HFFc6 (cell line): ENCODE measurements around the gene TUT4. TPM values are rescaled to one million over a fixed set of nuclear protein-coding genes. Genes with fewer than 3 reads are reported as not detected.
A peak's percentile ranks its signal among the peaks of the same experiment; 100 is the strongest.

ENCODE experiments used
- DNase-seq: peaks from one replicate; pipeline ENCODE4 v3.0.0-alpha.2; 2018
- H3K27ac Mint-ChIP-seq: 2 replicates; pipeline ENCODE4 v1.8.0; 2020; ENCODE audit warnings: mild to moderate bottlenecking, mixed read lengths
- H3K27me3 Mint-ChIP-seq: 2 replicates; pipeline ENCODE4 v1.8.0; 2021; ENCODE audit warnings: mild to moderate bottlenecking, moderate library complexity, mixed read lengths; ENCODE audit not compliant: insufficient read depth
- H3K36me3 Mint-ChIP-seq: 2 replicates; pipeline ENCODE4 v1.8.0; 2021; ENCODE audit warnings: low read depth, mixed read lengths
- H3K4me1 Mint-ChIP-seq: 2 replicates; pipeline ENCODE4 v1.8.0; 2020; ENCODE audit warnings: low read depth, mixed read lengths
- H3K4me3 Mint-ChIP-seq: 2 replicates; pipeline ENCODE4 v1.8.0; 2020; ENCODE audit warnings: mild to moderate bottlenecking, moderate library complexity, mixed read lengths
- H3K9me3 Mint-ChIP-seq: 2 replicates; pipeline ENCODE4 v1.8.0; 2020; ENCODE audit warnings: mild to moderate bottlenecking, mixed read lengths
- CTCF ChIP-seq: fragments of 200-600 bp; sonication (generic); IDR thresholded peaks from 2 replicates; pipeline ENCODE4 v1.5.0; 2021; ENCODE audit warnings: antibody characterized with exemption, mild to moderate bottlenecking
- total RNA-seq, 6 experiments: library from RNA; stranded (reverse); fragmentation: NEBNext Ultra II Directional; extraction: Animal tissue kit (Norgen Biotek cat#: 25700); gene quantifications; 2 replicates in 1 of 6; 3 replicates in 5 of 6; pipeline ENCODE4 v1.2.3, GENCODE V29; 2021

TUT4 gene
- total RNA-seq, 6 experiments from 2014 or later = 24.1 to 32.0 (median 27.2) TPM

GRCh38 chr1:52531249-52531872 is 21.5 kb downstream of the TUT4 start:
- Mint-ChIP-seq H3K9me3 (peaks cover 15% of the 10 kb centered on the region; the same call in 1 of the 2 replicates), H3K4me3 (no peak overlapping the region), H3K36me3 (peaks cover 17% of the 10 kb centered on the region), H3K4me1 (peaks cover 11% of the 10 kb centered on the region), H3K27me3 (peaks cover 2% of the 10 kb centered on the region), H3K27ac (no peak overlapping the region)
- no peak for TF ChIP-seq CTCF
- no peak for DNase-seq

GRCh38 chr1:52530563-52531144 is 22.2 kb downstream of the TUT4 start:
- peaks cover 2% of the 10 kb centered on the region for H3K27me3 Mint-ChIP-seq
- H3K4me1 Mint-ChIP-seq = peaks cover 11% of the 10 kb centered on the region
- H3K4me3 Mint-ChIP-seq = no peak overlapping the region
- no peak overlapping the region for H3K27ac Mint-ChIP-seq
- DNase-seq = no peak
- no peak for TF ChIP-seq CTCF
- H3K9me3 Mint-ChIP-seq = peaks cover 10% of the 10 kb centered on the region; the same call in 1 of the 2 replicates
- peaks cover 10% of the 10 kb centered on the region for H3K36me3 Mint-ChIP-seq

GRCh38 chr1:52523376-52523775 is 29.5 kb downstream of the TUT4 start:
- H3K36me3 Mint-ChIP-seq = no peaks in the 10 kb centered on the region; the same call in 1 of the 2 replicates
- no peak overlapping the region for H3K27ac Mint-ChIP-seq

GRCh38 chr1:52520148-52520547 is 32.7 kb downstream of the TUT4 start:
- no peak overlapping the region for H3K4me3 Mint-ChIP-seq
- H3K9me3 Mint-ChIP-seq = no peaks in the 10 kb centered on the region
- H3K27ac Mint-ChIP-seq = no peak overlapping the region
- no peaks in the 10 kb centered on the region for H3K36me3 Mint-ChIP-seq
- no peak for TF ChIP-seq CTCF
- no peaks in the 10 kb centered on the region for H3K27me3 Mint-ChIP-seq
- DNase-seq = peak; percentile 2
- H3K4me1 Mint-ChIP-seq = peaks cover 18% of the 10 kb centered on the region

More at GRCh38 chr1:52523376-52523775, 29.5 kb downstream of the TUT4 start:
- TF ChIP-seq CTCF = no peak
- Mint-ChIP-seq H3K4me3 (no peak overlapping the region), H3K27me3 (no peaks in the 10 kb centered on the region; the same call in 1 of the 2 replicates), H3K4me1 (peaks cover 5% of the 10 kb centered on the region), H3K9me3 (no peaks in the 10 kb centered on the region)
- DNase-seq = no peak

GRCh38 chr1:52518962-52519361 is 33.9 kb downstream of the TUT4 start:
- Mint-ChIP-seq H3K27me3 (no peaks in the 10 kb centered on the region), H3K27ac (no peak overlapping the region), H3K36me3 (no peaks in the 10 kb centered on the region), H3K4me1 (peaks cover 18% of the 10 kb centered on the region), H3K9me3 (no peaks in the 10 kb centered on the region), H3K4me3 (no peak overlapping the region)
- TF ChIP-seq CTCF = no peak
- no peak for DNase-seq
